ENCODE measurements around the gene CFAP299.
"Not testable (repeated sequence)": the region's sequence is repeated elsewhere in the genome, so short reads cannot be mapped to it uniquely, and the experiment has no call there.

Gene CFAP299

GRCh38 chr4:80393246-80393969 is 57.9 kb downstream of the CFAP299 start:
- no peak for DNase-seq

GRCh38 chr4:80393970-80394250 is 58.4 kb downstream of the CFAP299 start:
- no peak for DNase-seq

- DNase-seq = no peak
These were observed 71.7 kb downstream of the CFAP299 start for GRCh38 chr4:80407246-80407645.

- no peak for DNase-seq
These were observed 74.3 kb downstream of the CFAP299 start for GRCh38 chr4:80409809-80410208.

- DNase-seq = no peak
These were observed 76.8 kb downstream of the CFAP299 start for GRCh38 chr4:80412322-80412721.

GRCh38 chr4:80413086-80413485 is 77.6 kb downstream of the CFAP299 start:
- no peak for DNase-seq

- no peak for DNase-seq
These were observed 81.5 kb downstream of the CFAP299 start for GRCh38 chr4:80417019-80417418.

- DNase-seq = no peak
These were observed 84.4 kb downstream of the CFAP299 start for GRCh38 chr4:80419946-80420345.

GRCh38 chr4:80420638-80421037 is 85.1 kb downstream of the CFAP299 start:
- DNase-seq = no peak

- no peak for DNase-seq
These were observed 87.3 kb downstream of the CFAP299 start for GRCh38 chr4:80422727-80423404.

GRCh38 chr4:80423553-80424224 is 88.2 kb downstream of the CFAP299 start:
- no peak for DNase-seq

GRCh38 chr4:80424225-80424581 is 88.7 kb downstream of the CFAP299 start:
- DNase-seq = no peak

GRCh38 chr4:80425124-80426100 is 89.9 kb downstream of the CFAP299 start:
- no peak for DNase-seq

GRCh38 chr4:80431203-80431965 is 95.9 kb downstream of the CFAP299 start:
- DNase-seq = no peak

GRCh38 chr4:80434238-80434637 is 98.7 kb downstream of the CFAP299 start:
- no peak for DNase-seq

- no peak for DNase-seq
These were observed 102.5 kb downstream of the CFAP299 start for GRCh38 chr4:80438016-80438415.

GRCh38 chr4:80439294-80440061 is 103.9 kb downstream of the CFAP299 start:
- not testable (repeated sequence) for DNase-seq

GRCh38 chr4:80446248-80446647 is 110.7 kb downstream of the CFAP299 start:
- DNase-seq = no peak

GRCh38 chr4:80446664-80447063 is 111.1 kb downstream of the CFAP299 start:
- no peak for DNase-seq

GRCh38 chr4:80447493-80447892 is 112.0 kb downstream of the CFAP299 start:
- no peak for DNase-seq

GRCh38 chr4:80448056-80448455 is 112.5 kb downstream of the CFAP299 start:
- DNase-seq = no peak

GRCh38 chr4:80452055-80452454 is 116.5 kb downstream of the CFAP299 start:
- DNase-seq = no peak

Measured in stimulated activated CD4-positive, alpha-beta T cell treated with anti-CD3 and anti-CD28 coated beads, Interleukin-12 subunit alpha, Interleukin-12 subunit beta, amount 100 ng/mL, for 4 hours (primary cell).